Activated CD8-positive, alpha-beta memory T cell treated with anti-CD3 and anti-CD28 coated beads, Interleukin-2, amount 50 U/mL, for 24 hours (primary cell): ENCODE results near the gene TAB2.

ENCODE experiments used
- DNase-seq: peaks from one replicate; pipeline ENCODE4 v3.0.0-alpha.2; 2020; ENCODE audit errors: extremely low read depth

Gene TAB2

DNA sequence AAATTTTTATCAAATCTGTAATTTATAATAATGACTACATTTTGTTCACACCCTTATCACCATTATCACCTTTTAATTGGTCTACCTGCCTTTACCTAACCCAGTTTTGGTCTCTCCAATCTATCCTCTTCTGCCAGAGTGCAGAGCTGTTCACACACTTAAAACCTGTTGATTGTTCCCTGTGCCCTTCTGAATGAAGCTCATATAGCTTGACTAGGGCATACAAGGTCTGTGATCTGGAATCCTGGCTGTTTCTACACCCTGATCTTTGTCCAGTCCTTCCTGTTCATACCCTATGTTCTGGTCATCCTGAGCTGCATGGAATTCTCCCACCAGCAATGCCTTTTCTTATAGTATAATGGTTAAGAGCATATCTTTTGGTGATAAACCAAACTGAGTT lies 53.6 kb downstream of the TAB2 start:
- no peak for DNase-seq

GRCh38 chr6:149372062-149372461 lies 54.5 kb downstream of the TAB2 start:
- DNase-seq, result no peak

DNA sequence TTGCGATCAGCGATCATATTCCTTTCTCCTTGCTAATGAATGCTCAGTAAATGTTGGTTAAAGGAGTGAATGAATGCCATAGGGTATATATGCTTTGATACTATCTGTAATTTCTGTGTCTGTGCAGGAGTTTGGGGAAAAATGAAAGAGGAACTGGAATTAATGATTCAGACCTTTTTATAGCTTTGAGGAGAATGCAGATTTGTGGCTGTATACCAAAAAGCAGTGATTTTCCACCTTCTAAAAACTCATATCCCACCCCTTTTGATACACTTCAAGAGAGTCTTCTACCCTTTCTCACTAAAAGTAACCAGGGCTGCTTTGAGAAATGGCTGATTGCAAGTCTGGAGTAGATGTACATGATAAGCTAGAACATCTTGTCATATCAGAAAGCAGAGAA lies 56.0 kb downstream of the TAB2 start:
- DNase-seq, result no peak

- no peak for DNase-seq
Observed at GRCh38 chr6:149379977-149380376, 62.5 kb downstream of the TAB2 start.

DNA sequence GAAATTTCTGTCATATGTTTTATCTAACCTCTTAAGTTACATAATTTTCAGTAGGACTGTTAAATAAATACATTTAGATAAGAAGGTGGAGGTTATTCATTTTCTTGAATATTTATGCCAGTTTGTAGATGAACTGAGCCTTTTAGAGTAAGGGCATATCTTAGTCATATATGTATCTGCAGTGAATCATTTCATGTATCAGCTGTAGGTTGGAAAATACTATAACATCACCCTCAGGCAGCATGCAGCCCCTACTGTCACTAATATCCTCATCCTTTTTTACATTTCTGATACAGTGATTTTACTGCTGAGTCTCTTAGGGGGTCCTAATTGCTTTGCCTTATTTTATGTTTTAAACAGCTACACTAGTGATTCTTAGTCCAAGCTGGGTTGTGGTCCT lies 63.0 kb downstream of the TAB2 start:
- no peak for DNase-seq

GRCh38 chr6:149383371-149383770 lies 65.9 kb downstream of the TAB2 start:
- DNase-seq, result no peak

DNA sequence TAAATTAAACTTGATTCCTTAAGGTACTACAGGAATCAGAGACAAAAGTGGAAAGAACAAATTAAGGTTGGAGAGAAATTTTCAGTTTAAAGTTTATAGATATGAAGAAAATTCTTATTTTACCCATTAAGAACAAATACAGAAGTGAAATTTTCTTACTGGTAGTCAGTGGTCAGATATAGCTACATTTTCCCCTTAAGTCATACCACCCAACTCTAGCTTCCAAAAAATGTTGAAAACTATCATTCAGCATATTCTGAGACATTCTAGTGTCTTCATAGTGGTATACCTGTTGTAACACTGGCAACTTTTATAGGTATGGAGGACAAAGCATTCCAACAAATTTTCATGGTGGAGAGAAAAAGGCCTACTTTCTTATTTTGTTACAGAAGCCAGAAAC lies 67.0 kb downstream of the TAB2 start:
- no peak for DNase-seq

- no peak for DNase-seq
Observed at GRCh38 chr6:149385998-149386646, 68.6 kb downstream of the TAB2 start.

- DNase-seq, result no peak
Observed at GRCh38 chr6:149387779-149388512, 70.4 kb downstream of the TAB2 start.

DNA sequence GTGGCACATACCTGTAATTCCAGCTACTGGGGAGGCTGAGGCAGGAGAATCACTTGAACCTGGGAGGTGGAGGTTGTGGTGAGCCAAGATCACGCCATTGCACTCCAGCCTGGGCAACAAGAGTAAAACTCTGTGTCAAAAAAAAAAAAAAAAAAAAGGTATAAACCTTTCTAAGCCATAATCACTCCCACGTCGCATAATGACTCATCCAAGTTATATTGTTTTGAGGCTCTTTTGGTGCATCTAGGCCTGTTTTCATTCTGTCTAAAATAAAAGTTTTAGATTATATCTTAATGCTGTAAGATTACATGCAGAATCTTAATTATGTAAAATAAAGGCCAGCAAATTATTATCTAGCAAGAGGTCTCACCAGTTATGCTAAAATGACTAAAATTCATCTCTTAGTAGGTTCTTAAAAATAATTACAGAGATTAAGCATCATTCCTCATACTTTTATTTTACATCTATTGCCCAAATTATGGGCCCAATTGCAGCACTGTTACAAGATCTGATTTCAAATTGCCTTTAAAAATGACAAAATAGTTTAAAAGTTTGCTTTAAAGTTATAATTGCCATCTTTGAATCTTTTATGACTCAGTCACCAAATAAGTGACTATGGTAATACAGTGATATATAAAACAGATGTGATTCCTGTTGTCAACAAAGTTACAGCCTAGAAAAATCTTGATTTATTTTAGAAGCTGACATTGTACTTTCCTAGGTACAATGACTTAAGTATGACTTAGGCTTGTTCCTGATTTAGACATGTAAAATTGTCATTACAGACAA lies 72.2 kb downstream of the TAB2 start:
- no peak for DNase-seq

DNA sequence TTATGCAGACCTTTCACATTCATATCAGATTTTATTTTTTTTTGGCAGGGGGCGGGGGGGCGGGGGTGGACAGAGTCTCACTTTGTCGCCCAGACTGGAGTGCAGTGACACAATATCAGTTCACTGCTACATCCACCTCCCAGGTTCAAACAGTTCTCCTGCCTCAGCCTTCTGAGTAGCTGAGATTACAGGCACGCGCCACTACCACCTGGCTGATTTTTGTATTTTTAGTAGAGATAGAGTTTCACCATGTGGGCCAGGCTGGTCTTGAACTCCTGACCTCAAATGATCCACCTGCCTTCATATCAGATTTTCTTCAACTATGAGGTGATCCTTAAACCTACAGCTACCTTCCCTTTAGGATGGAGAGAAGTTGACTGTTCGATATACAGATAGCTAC lies 74.6 kb downstream of the TAB2 start:
- DNase-seq, result no peak

- no peak for DNase-seq
Observed at GRCh38 chr6:149392535-149392934, 75.0 kb downstream of the TAB2 start.

DNA sequence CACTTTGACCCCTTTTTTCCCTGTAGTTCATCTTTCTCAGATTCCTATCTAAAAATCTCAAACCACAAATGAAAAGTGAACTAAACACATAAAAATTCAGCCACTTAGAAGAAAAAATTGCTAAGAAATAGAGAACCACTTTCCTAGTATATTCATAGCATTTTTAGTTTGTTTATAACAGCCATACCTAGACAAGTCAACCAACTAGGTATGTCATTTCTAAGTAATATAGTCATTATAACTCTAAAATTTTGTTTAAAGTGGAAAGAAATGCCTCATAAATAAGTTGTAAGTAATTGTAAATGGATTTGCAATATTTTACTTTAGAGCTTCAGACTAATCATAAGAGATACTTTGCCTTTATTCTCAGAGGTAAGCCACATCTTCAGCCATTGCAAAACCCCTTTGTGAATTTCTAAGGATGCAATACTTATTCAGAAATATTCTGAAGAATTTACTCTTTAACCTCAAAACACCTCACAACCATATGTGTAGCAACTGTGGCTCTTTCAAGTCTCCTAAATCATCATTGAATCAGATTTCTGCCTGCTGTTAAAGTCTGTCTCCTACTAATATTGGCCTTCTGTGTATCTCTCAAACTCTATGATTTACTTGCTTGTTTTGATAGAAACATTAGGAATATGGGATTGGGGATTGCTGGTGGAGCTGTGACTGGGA lies 75.6 kb downstream of the TAB2 start:
- no peak for DNase-seq

DNA sequence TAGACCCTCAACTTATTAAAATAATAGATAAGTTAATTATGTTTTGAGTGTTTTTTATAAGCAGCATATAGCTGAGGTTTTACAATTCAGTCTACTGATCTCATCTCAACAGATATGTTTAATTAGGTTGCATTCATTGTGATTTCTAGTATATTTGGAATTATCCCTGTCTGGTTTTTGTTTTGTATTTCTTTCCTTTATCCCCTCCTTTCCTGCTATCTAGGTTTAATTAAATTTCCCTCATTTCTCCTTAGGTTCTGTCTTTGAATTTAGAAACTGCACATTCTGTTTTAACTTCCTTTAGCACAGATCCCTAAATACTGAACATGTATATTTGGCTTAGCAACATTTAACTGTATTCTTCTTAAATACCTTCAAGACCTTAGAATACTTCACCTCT lies 77.7 kb downstream of the TAB2 start:
- DNase-seq, result no peak

DNA sequence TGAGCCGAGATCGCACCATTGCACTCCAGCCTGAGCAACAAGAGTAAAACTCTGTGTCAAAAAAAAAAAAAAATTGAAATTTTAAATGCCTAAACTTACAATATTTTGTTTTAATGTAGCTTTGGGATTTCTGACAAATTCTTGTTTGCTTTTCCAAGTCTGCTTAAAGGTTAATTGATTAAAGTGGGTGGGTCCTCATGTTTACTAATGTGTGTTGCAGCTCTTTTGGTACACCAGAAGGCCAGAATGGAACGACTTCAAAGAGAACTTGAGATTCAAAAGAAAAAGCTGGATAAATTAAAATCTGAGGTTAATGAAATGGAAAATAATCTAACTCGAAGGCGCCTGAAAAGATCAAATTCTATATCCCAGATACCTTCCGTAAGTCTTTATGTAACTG lies 79.9 kb downstream of the TAB2 start:
- no peak for DNase-seq

DNA sequence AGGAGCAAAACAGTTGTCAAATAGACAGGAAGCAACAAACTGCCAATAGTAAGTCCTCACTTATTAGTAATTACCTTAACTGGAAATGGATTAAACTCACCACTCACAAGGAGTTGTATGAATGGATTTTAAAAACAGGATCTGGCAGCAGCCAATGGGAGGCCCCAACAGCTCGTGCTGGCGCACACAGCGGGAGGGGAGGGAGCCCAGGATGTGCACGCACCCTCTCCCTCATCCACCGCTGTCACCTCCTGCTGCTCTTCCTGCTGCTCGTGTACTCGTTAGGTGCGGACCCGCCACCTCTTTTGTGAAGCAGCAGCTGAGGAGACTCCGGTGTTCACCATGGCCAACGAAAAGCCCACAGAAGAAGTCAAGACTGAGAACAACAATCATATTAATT lies 82.5 kb downstream of the TAB2 start, which contains the start of gene SUMO4:
Gene SUMO4, plus strand, starts transcription at position 213 of the 400 bp plus-strand sequence. Its CDS starts 130 bp downstream, at position 343.
- DNase-seq, result no peak

DNA sequence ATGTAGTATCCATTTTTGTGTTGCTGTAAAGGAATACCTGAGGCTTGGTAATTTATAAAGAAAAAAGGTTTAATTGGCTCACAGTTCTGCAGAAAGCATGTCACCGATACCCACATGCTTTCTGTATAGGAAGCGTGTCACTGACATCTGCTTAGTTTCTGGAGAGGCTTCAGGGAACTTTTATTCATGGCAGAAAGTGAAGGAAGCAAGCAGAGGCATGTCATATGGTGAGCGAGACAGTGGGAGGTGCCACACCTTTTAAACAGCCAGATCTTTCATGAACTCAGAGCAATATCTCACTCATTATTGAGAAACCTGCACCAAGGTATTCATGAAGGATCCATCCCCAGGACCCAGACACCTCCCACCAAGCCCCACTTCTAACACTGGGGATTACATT lies 86.0 kb downstream of the TAB2 start:
- DNase-seq, result no peak

- DNase-seq, result no peak
Observed at GRCh38 chr6:149405823-149406765, 88.6 kb downstream of the TAB2 start.

- DNase-seq, result no peak
Observed at GRCh38 chr6:149409617-149410016, 92.1 kb downstream of the TAB2 start.

- no peak for DNase-seq
Observed at GRCh38 chr6:149410557-149410956, 93.0 kb downstream of the TAB2 start.

DNA sequence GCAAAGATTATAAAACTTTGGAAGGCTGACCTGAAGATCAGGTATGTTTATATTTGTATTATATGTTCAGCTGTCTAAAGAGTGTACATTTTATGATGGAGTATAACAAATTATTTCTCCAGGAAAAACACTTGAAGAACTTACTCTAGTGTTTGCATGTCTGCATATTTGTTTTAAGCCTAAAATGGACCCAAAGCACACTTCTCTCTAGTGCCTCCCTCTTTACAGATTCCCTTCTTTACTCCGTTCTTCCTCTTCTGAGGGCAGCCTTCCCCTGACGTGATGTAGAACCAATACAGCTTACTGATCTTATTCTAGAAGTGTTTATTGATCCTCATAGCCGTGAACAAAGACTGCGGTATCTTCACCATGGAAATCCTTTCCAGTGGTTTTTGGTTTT lies 96.5 kb downstream of the TAB2 start:
- DNase-seq, result no peak
